Measurements from ENCODE around the gene SPTSSB. TPM values are rescaled to one million over a fixed set of nuclear protein-coding genes. Genes with fewer than 3 reads are reported as not detected.
A peak's percentile ranks its signal among the peaks of the same experiment; 100 is the strongest.

The SPTSSB gene
- total and polyA plus RNA-seq, 12 donors, result 0.06 to 0.97 (median 0.14) TPM; not detected in 5

GRCh38 chr3:161412123-161412522, 40.8 kb upstream of the SPTSSB start:
- Histone ChIP-seq H3K9me3 (replicated peaks in 1 of 3) (no peaks in the 10 kb centered on the region), H3K27me3 (no peaks in the 10 kb centered on the region), H3K4me1 (replicated peaks in 1 of 2) (peaks cover 0 to 25% of the 10 kb centered on the region in 2 donors), H3K27ac (no peak overlapping the region), H3K4me3 (no peak overlapping the region), H3K36me3 (replicated peaks in 1 of 2) (no peaks in the 10 kb centered on the region)
- TF ChIP-seq POLR2A (IDR thresholded peaks at IDR 0.05), result no peak
- no peak for TF ChIP-seq CTCF (IDR thresholded peaks at IDR 0.05)
- intact Hi-C loops (cut with DNase I), result no loop called here
- no peak for DNase-seq
- WGBS, 4 donors, result 84 to 97% (median 89%) methylated on average over 1 of the region's 1 CpG

- intact Hi-C loops (cut with DNase I), result no loop called here
- TF ChIP-seq POLR2A (IDR thresholded peaks at IDR 0.05) (no peak), CTCF (IDR thresholded peaks at IDR 0.05) (no peak)
- DNase-seq, result no peak
- H3K4me3 ChIP-seq, result no peak overlapping the region
- H3K27ac ChIP-seq, result no peak overlapping the region
- no peaks in the 10 kb centered on the region for H3K9me3 ChIP-seq (replicated peaks in 1 of 3)
- H3K4me1 ChIP-seq (replicated peaks in 1 of 2), result peaks cover 0 to 10% of the 10 kb centered on the region in 2 donors
- H3K36me3 ChIP-seq (replicated peaks in 1 of 2), result no peaks in the 10 kb centered on the region
- H3K27me3 ChIP-seq, result no peaks in the 10 kb centered on the region
- 83 to 90% (median 87%) methylated on average over 3 of the region's 3 CpGs for WGBS, 4 donors
These were observed 38.5 kb upstream of the SPTSSB start for GRCh38 chr3:161409858-161410257.

- intact Hi-C loops (cut with DNase I), result no loop called here
- peak in 5 of 7 donors; percentile 15 to 38 (median 27) for DNase-seq
- peak in 5 of 6 experiments; percentile 42 to 64 (median 61) for TF ChIP-seq CTCF (IDR thresholded peaks at IDR 0.05)
- TF ChIP-seq POLR2A (IDR thresholded peaks at IDR 0.05), result no peak
- H3K4me1 ChIP-seq (replicated peaks in 1 of 2), result peaks cover 0 to 10% of the 10 kb centered on the region in 2 donors
- no peaks in the 10 kb centered on the region for H3K36me3 ChIP-seq (replicated peaks in 1 of 2)
- no peaks in the 10 kb centered on the region for H3K27me3 ChIP-seq
- no peak overlapping the region for H3K27ac ChIP-seq
- H3K9me3 ChIP-seq (replicated peaks in 1 of 3), result no peaks in the 10 kb centered on the region
- no peak overlapping the region for H3K4me3 ChIP-seq
- 4 to 12% (median 11%) methylated on average over 3 of the region's 3 CpGs for WGBS, 4 donors
These were observed 37.8 kb upstream of the SPTSSB start for GRCh38 chr3:161409069-161409468.

- intact Hi-C loops (cut with DNase I), result no loop called here
- 42 to 57% (median 43%) methylated on average over 1 of the region's 1 CpG for WGBS, 4 donors
- Histone ChIP-seq H3K27ac (no peak overlapping the region), H3K9me3 (replicated peaks in 1 of 3) (no peaks in the 10 kb centered on the region), H3K36me3 (replicated peaks in 1 of 2) (no peaks in the 10 kb centered on the region), H3K4me1 (replicated peaks in 1 of 2) (no peaks in the 10 kb centered on the region), H3K4me3 (no peak overlapping the region), H3K27me3 (no peaks in the 10 kb centered on the region)
- TF ChIP-seq CTCF (IDR thresholded peaks at IDR 0.05), result no peak
- no peak for TF ChIP-seq POLR2A (IDR thresholded peaks at IDR 0.05)
- DNase-seq, result no peak
These were observed 35.6 kb upstream of the SPTSSB start for GRCh38 chr3:161406594-161407555.

Data from adrenal gland (tissue), 12 donors.